Fibroblast of the aortic adventitia (primary cell): ENCODE results near the gene MICAL3. TPM values are rescaled to one million over a fixed set of nuclear protein-coding genes. Genes with fewer than 3 reads are reported as not detected.

Experiments used
- DNase-seq: peaks from one replicate; pipeline ENCODE4 v3.0.0-alpha.2; 2010; ENCODE audit warnings: low read depth
- H3K4me3 ChIP-seq: 2 replicates; pipeline ENCODE4 v1.5.1; 2011; ENCODE audit warnings: low read depth, mild to moderate bottlenecking, control low read depth, low read length, moderate library complexity
- CTCF ChIP-seq: IDR thresholded peaks from 2 replicates; pipeline ENCODE4 v1.5.1; 2011; ENCODE audit warnings: mild to moderate bottlenecking, low read length, control low read depth, inconsistent platforms; ENCODE audit not compliant: insufficient read depth
- total RNA-seq: library from RNA; depleted of rRNA; stranded (reverse); fragments of >200 nt; gene quantifications from 2 replicates; pipeline ENCODE4 v1.2.3, GENCODE V29; 2012; ENCODE audit warnings: low replicate concordance

MICAL3 gene
- total RNA-seq, 1 donor, result 18.8 TPM

DNA sequence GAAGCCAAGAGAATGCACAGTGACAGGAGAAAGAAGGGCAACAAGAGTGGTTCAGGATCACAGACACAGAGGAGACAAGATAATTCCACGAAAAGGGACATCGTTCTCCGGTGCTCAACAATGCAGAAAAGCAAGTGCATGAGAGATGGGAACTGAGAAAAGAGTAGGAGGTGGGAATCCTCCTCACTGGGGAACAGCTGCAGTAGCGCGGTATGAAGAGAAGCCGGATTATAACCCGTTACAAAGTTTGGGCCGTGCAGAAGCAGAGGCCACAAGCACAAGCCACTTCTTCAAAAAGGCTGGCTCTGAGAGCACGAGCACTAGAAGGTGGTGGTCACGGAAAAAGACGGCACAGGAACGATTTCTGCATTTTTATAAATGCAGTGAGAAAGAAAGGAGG is 135.9 kb downstream of the MICAL3 start:
- no peak for DNase-seq
- no peak overlapping the region for H3K4me3 ChIP-seq
- no peak for TF ChIP-seq CTCF

- no peak for DNase-seq
- H3K4me3 ChIP-seq, result no peak overlapping the region
- TF ChIP-seq CTCF, result no peak
Measured at GRCh38 chr22:17884893-17885292, 139.5 kb downstream of the MICAL3 start.

DNA sequence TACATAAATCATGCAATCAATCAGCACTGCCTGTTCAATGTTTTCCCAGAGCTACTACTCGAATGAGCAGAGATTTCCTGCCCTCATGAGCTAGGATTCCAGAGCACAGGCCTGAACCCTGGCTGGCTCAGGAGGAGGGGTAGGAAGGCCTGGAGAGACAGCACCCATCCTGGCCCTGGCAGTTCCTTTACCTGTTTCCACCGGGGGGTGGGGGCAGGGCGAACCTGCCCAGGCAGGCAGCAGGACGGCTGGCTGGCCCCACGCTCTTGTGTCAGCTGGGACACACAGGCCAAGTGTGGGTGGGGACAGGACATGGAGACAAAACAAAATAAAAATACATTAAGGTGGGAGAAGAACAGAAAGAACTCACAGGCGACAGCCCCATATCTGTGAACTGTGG is 140.3 kb downstream of the MICAL3 start:
- no peak for TF ChIP-seq CTCF

GRCh38 chr22:17883356-17883755 is 141.0 kb downstream of the MICAL3 start:
- no peak overlapping the region for H3K4me3 ChIP-seq
- no peak for DNase-seq
- TF ChIP-seq CTCF, result no peak

More for the DNA sequence above, 140.3 kb downstream of the MICAL3 start:
- no peak overlapping the region for H3K4me3 ChIP-seq
- DNase-seq, result no peak

GRCh38 chr22:17882727-17883126 is 141.6 kb downstream of the MICAL3 start:
- no peak for DNase-seq
- TF ChIP-seq CTCF, result no peak
- no peak overlapping the region for H3K4me3 ChIP-seq

- DNase-seq, result no peak
- no peak for TF ChIP-seq CTCF
Measured at GRCh38 chr22:17882162-17882561, 142.2 kb downstream of the MICAL3 start.

GRCh38 chr22:17881366-17881765 is 143.0 kb downstream of the MICAL3 start:
- no peak overlapping the region for H3K4me3 ChIP-seq
- DNase-seq, result no peak
- no peak for TF ChIP-seq CTCF

More at GRCh38 chr22:17882162-17882561, 142.2 kb downstream of the MICAL3 start:
- H3K4me3 ChIP-seq, result no peak overlapping the region
